Mesenchymal stem cell (in vitro differentiated cells and primary cell): Measurements from ENCODE around the gene MBIP.
"Not testable (repeated sequence)": the region's sequence is repeated elsewhere in the genome, so short reads cannot be mapped to it uniquely, and the experiment has no call there.

Experiments used
- DNase-seq: peaks from one replicate; pipeline ENCODE4 v3.0.0-alpha.2; 2013
- H2AFZ ChIP-seq: one replicate; pipeline ENCODE4 v1.6.1; 2013; ENCODE audit warnings: low read depth, mild to moderate bottlenecking, control low read depth, inconsistent platforms, low read length, moderate library complexity
- H2AK5ac ChIP-seq: 2 replicates; pipeline ENCODE4 v1.6.1; 2013; ENCODE audit warnings: low read length, moderate library complexity, mild to moderate bottlenecking, inconsistent platforms; ENCODE audit not compliant: severe bottlenecking
- H2BK120ac ChIP-seq: one replicate; pipeline ENCODE4 v1.6.1; 2013; ENCODE audit warnings: low read depth, mild to moderate bottlenecking, inconsistent platforms, low read length, moderate library complexity
- H2BK12ac ChIP-seq, 2 experiments: one replicate each; pipeline ENCODE4 v1.6.1; 2013; ENCODE audit warnings: inconsistent platforms in 2 of 2, low read length in 2 of 2, mild to moderate bottlenecking in 2 of 2, moderate library complexity in 2 of 2, control low read depth in 1 of 2
- H2BK15ac ChIP-seq: one replicate; pipeline ENCODE4 v1.6.1; 2013; ENCODE audit warnings: mild to moderate bottlenecking, low read depth, inconsistent platforms; ENCODE audit not compliant: poor library complexity, severe bottlenecking
- H2BK5ac ChIP-seq: 2 replicates; pipeline ENCODE4 v1.6.1; 2013; ENCODE audit warnings: low read depth, mild to moderate bottlenecking, low read length, control low read depth, inconsistent platforms; ENCODE audit not compliant: poor library complexity, severe bottlenecking
- H3K14ac ChIP-seq, 2 experiments: one replicate each; pipeline ENCODE4 v1.6.1; 2013; ENCODE audit warnings: inconsistent platforms in 2 of 2, low read length in 2 of 2, control low read depth in 1 of 2, mild to moderate bottlenecking in 1 of 2, moderate library complexity in 1 of 2
- H3K18ac ChIP-seq, 2 experiments: one replicate each; pipeline ENCODE4 v1.6.1; 2013; ENCODE audit warnings: inconsistent platforms in 2 of 2, low read length in 2 of 2, control low read depth in 1 of 2, low read depth in 1 of 2, mild to moderate bottlenecking in 1 of 2
- H3K23ac ChIP-seq, 2 experiments: one replicate each; pipeline ENCODE4 v1.6.1; 2013; ENCODE audit warnings: inconsistent platforms in 2 of 2, low read length in 2 of 2, mild to moderate bottlenecking in 2 of 2, moderate library complexity in 2 of 2, control low read depth in 1 of 2
- H3K27ac ChIP-seq: 2 replicates; pipeline ENCODE4 v1.5.1; 2013; ENCODE audit warnings: mild to moderate bottlenecking, moderate library complexity, low read length, control low read depth, inconsistent platforms; ENCODE audit not compliant: poor library complexity, severe bottlenecking
- H3K27me3 ChIP-seq, 2 experiments: 2 replicates each; pipeline versions ENCODE4 v1.6.1 to v1.7.0; 2013; ENCODE audit warnings: low read length in 2 of 2, mild to moderate bottlenecking in 2 of 2, moderate library complexity in 2 of 2, control low read depth in 1 of 2, inconsistent platforms in 1 of 2; ENCODE audit not compliant: control insufficient read depth in 1 of 2, insufficient read depth in 1 of 2
- H3K36me3 ChIP-seq, 2 experiments: 2 replicates each; pipeline versions ENCODE4 v1.6.1 to v1.7.0; 2013; ENCODE audit warnings: low read length in 2 of 2, control low read depth in 1 of 2, inconsistent platforms in 1 of 2, low read depth in 1 of 2, mild to moderate bottlenecking in 1 of 2; ENCODE audit not compliant: insufficient read depth in 2 of 2, control insufficient read depth in 1 of 2
- H3K4ac ChIP-seq, 2 experiments: one replicate each; pipeline ENCODE4 v1.6.1; 2013; ENCODE audit warnings: inconsistent platforms in 2 of 2, low read length in 2 of 2, mild to moderate bottlenecking in 2 of 2, moderate library complexity in 2 of 2, control low read depth in 1 of 2, low read depth in 1 of 2
- H3K4me1 ChIP-seq: 2 replicates; pipeline ENCODE4 v1.6.1; 2013; ENCODE audit warnings: low read depth, low read length, control low read depth; ENCODE audit not compliant: control insufficient read depth, insufficient read depth
- H3K4me2 ChIP-seq: 2 replicates; pipeline ENCODE4 v1.6.1; 2013; ENCODE audit warnings: low read length, mild to moderate bottlenecking, inconsistent platforms; ENCODE audit not compliant: poor library complexity, severe bottlenecking
- H3K4me3 ChIP-seq, 2 experiments: 2 replicates each; pipeline versions ENCODE4 v1.5.1 to v1.7.0; 2013; ENCODE audit warnings: low read length in 2 of 2, mild to moderate bottlenecking in 2 of 2, control low read depth in 1 of 2, low read depth in 1 of 2; ENCODE audit not compliant: insufficient read depth in 1 of 2
- H3K79me1 ChIP-seq: replicated peaks from 2 replicates; pipeline ENCODE4 v1.6.1; 2013; ENCODE audit warnings: mild to moderate bottlenecking, control low read depth, low read length, inconsistent platforms; ENCODE audit not compliant: poor library complexity, severe bottlenecking
- H3K9ac ChIP-seq: 2 replicates; pipeline ENCODE4 v1.7.0; 2013; ENCODE audit warnings: mild to moderate bottlenecking, low read length, moderate library complexity
- H3K9me3 ChIP-seq: 2 replicates; pipeline ENCODE4 v1.7.0; 2013; ENCODE audit warnings: mild to moderate bottlenecking, low read length; ENCODE audit not compliant: control insufficient read depth
- H4K8ac ChIP-seq: one replicate; pipeline ENCODE4 v1.6.1; 2013; ENCODE audit warnings: inconsistent platforms, mild to moderate bottlenecking, low read length, moderate library complexity
- H4K91ac ChIP-seq: one replicate; pipeline ENCODE4 v1.6.1; 2013; ENCODE audit warnings: mild to moderate bottlenecking, low read length, inconsistent platforms
- WGBS: methylation state at CpG from one replicate; pipeline ENCODE4 v1.1.7; 2013; ENCODE audit warnings: mixed read lengths; 5-methylcytosine and 5-hydroxymethylcytosine counted together

The MBIP gene

GRCh38 chr14:36344211-36344610, 23.8 kb upstream of the MBIP start:
- H3K9me3 ChIP-seq: no peaks in the 10 kb centered on the region
- peaks cover 0 to 3% of the 10 kb centered on the region in 2 experiments for H3K27me3 ChIP-seq
- H2BK15ac ChIP-seq: no peak overlapping the region
- WGBS: 100% methylated on average over 1 of the region's 2 CpGs
- H3K4me3 ChIP-seq: no peak overlapping the region
- no peaks in the 10 kb centered on the region for H3K36me3 ChIP-seq
- H3K4me2 ChIP-seq: no peak overlapping the region
- no peak overlapping the region for H4K8ac ChIP-seq
- no peak overlapping the region for H3K9ac ChIP-seq
- no peak overlapping the region for H2BK12ac ChIP-seq
- no peak overlapping the region for H4K91ac ChIP-seq
- no peak overlapping the region for H2AFZ ChIP-seq
- no peak overlapping the region for H2BK5ac ChIP-seq
- H3K79me1 ChIP-seq: no peaks in the 10 kb centered on the region
- H3K4ac ChIP-seq: no peak overlapping the region
- H3K4me1 ChIP-seq: no peaks in the 10 kb centered on the region
- no peak overlapping the region for H2BK120ac ChIP-seq
- DNase-seq: no peak
- no peak overlapping the region for H3K23ac ChIP-seq
- no peak overlapping the region for H3K27ac ChIP-seq
- no peak overlapping the region for H3K18ac ChIP-seq
- no peak overlapping the region for H2AK5ac ChIP-seq
- H3K14ac ChIP-seq: no peak overlapping the region

GRCh38 chr14:36341811-36342210, 21.4 kb upstream of the MBIP start:
- not testable (repeated sequence) for H3K4me3 ChIP-seq, H3K18ac ChIP-seq, H3K36me3 ChIP-seq, H3K79me1 ChIP-seq, H2AFZ ChIP-seq, DNase-seq, H3K4ac ChIP-seq, H3K9ac ChIP-seq, H3K4me1 ChIP-seq, H3K27me3 ChIP-seq, H3K4me2 ChIP-seq, H3K27ac ChIP-seq, H3K9me3 ChIP-seq, H4K91ac ChIP-seq, H2BK15ac ChIP-seq, H3K14ac ChIP-seq, H4K8ac ChIP-seq, H2BK12ac ChIP-seq, H2BK120ac ChIP-seq, H2BK5ac ChIP-seq, H2AK5ac ChIP-seq, H3K23ac ChIP-seq
- 67% methylated on average over 5 of the region's 5 CpGs for WGBS

- no peak overlapping the region for H2AFZ ChIP-seq
- DNase-seq: no peak
- H2BK5ac ChIP-seq: no peak overlapping the region
- no peak overlapping the region for H3K4ac ChIP-seq
- H4K91ac ChIP-seq: no peak overlapping the region
- no peak overlapping the region for H3K14ac ChIP-seq
- no peak overlapping the region for H2BK12ac ChIP-seq
- H3K4me2 ChIP-seq: no peak overlapping the region
- no peaks in the 10 kb centered on the region for H3K79me1 ChIP-seq
- H2BK120ac ChIP-seq: no peak overlapping the region
- H2BK15ac ChIP-seq: no peak overlapping the region
- H3K4me1 ChIP-seq: no peaks in the 10 kb centered on the region
- H3K36me3 ChIP-seq: no peaks in the 10 kb centered on the region
- no peak overlapping the region for H3K18ac ChIP-seq
- no peak overlapping the region for H3K27ac ChIP-seq
- no peaks in the 10 kb centered on the region for H3K9me3 ChIP-seq
- no peak overlapping the region for H3K23ac ChIP-seq
- no peak overlapping the region for H2AK5ac ChIP-seq
- H4K8ac ChIP-seq: no peak overlapping the region
- no peaks in the 10 kb centered on the region for H3K27me3 ChIP-seq
- no peak overlapping the region for H3K9ac ChIP-seq
- H3K4me3 ChIP-seq: no peak overlapping the region
These were observed 19.9 kb upstream of the MBIP start for GRCh38 chr14:36340276-36340890.

GRCh38 chr14:36339816-36340215, 19.4 kb upstream of the MBIP start:
- Histone ChIP-seq H3K9ac (no peak overlapping the region), H3K14ac (no peak overlapping the region), H3K9me3 (no peaks in the 10 kb centered on the region), H3K4me2 (no peak overlapping the region), H3K4me1 (no peaks in the 10 kb centered on the region), H2BK12ac (no peak overlapping the region), H2BK5ac (no peak overlapping the region), H3K27me3 (no peaks in the 10 kb centered on the region), H3K4me3 (no peak overlapping the region), H4K91ac (no peak overlapping the region), H3K79me1 (no peaks in the 10 kb centered on the region), H2AK5ac (no peak overlapping the region), H3K4ac (no peak overlapping the region), H3K18ac (no peak overlapping the region), H4K8ac (no peak overlapping the region), H3K23ac (no peak overlapping the region), H3K27ac (no peak overlapping the region), H2BK15ac (no peak overlapping the region), H2BK120ac (no peak overlapping the region), H3K36me3 (no peaks in the 10 kb centered on the region), H2AFZ (no peak overlapping the region)
- no peak for DNase-seq
- WGBS: no CpG with 5 or more reads among the region's 1 CpG
